AG04450 (cell line): ENCODE measurements around the gene GIPC3. TPM values are rescaled to one million over a fixed set of nuclear protein-coding genes. Genes with fewer than 3 reads are reported as not detected.

Source experiments
- CTCF ChIA-PET: fragments of 300-600, 350-600 bp; formaldehyde crosslinking; extraction: SDS; loops from one replicate; lab custom pipeline; 2022; ENCODE audit warnings: antibody characterized with exemption, inconsistent platforms; lab: Charles Lee
- POLR2A ChIA-PET: fragments of 350-600 bp; formaldehyde crosslinking; extraction: SDS; loops from one replicate; lab custom pipeline; 2021; ENCODE audit warnings: antibody characterized with exemption, inconsistent platforms; lab: Yijun Ruan, JAX
- DNase-seq: peaks from one replicate; pipeline ENCODE4 v3.0.0-alpha.2; 2011; ENCODE audit warnings: low read depth, low spot score
- H3K27ac ChIP-seq: one replicate; pipeline ENCODE4 v1.5.1; 2012; ENCODE audit warnings: low read depth, low read length, control low read depth
- H3K27me3 ChIP-seq: one replicate; pipeline ENCODE4 v1.6.0; 2012; ENCODE audit warnings: low read length; ENCODE audit not compliant: control insufficient read depth, insufficient read depth
- H3K4me3 ChIP-seq: 2 replicates; pipeline ENCODE4 v1.5.1; 2011; ENCODE audit warnings: mild to moderate bottlenecking, low read depth, low read length, control low read depth
- H3K9me3 ChIP-seq: 2 replicates; pipeline ENCODE4 v1.5.1; 2012; ENCODE audit warnings: low read length; ENCODE audit not compliant: control insufficient read depth, insufficient read depth
- CTCF ChIP-seq: IDR thresholded peaks from 2 replicates; pipeline ENCODE4 v1.5.1; 2011; ENCODE audit warnings: low read depth, low read length, control low read depth, inconsistent platforms
- polyA plus RNA-seq: library from polyadenylated mRNA; depleted of rRNA; stranded (reverse); fragments of >200 nt; gene quantifications from 2 replicates; pipeline ENCODE4 v1.2.3, GENCODE V29; 2011

Gene GIPC3
- polyA plus RNA-seq, 1 experiment, result 0.30 TPM

DNA sequence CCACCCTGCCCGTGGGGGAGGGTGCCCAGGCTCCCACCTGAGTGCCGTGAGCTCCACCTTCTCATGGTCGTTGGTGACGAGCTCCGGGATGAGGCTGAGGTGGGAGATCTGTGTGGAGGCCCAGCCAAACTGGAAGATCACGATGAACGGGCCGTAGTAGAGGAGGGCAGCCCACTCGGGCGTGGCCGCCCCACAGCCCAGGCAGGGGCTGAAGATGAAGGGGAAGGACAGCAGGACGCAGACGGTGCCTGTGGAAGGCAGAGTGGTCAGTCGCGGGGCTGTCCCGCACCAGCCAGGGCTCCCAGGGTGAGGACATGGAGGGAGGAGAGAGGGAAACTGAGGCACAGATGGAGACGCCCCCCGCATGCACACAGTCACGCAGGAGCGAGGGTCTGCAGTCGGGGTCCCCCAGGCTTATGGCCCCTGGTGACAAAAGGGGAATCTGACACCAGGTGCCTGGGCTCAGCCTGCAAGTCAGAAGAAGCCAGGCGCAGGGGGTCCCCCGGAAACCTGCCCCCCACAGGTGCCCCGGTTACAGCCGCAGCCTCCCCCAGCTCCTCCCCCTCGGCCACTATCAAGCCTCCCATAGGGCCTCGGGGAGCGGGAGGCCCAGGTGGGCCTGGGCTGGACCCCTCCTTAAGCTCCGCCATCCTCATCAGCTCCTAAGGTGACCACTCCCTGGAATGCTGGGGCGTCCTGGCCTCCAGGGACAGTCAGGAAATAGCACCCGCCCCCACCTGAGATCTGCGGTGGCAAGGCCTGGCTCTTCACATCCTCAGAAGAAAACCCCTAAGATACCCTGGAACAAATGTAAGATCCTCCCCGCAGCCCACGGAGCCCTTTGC is 34.1 kb upstream of the GIPC3 start:
- peaks cover 5% of the 10 kb centered on the region; the same call in 1 of the 2 replicates for H3K9me3 ChIP-seq
- no peak overlapping the region for H3K27ac ChIP-seq
- H3K27me3 ChIP-seq, result no peaks in the 10 kb centered on the region
- ChIA-PET CTCF (interaction anchor here (0.6 kb wide), 1 partner anchor 93 kb away, joined by 7 read pairs; no protein-coding TSS in a partner anchor), POLR2A (interaction anchor here (0.6 kb wide), 1 partner anchor 425 kb away, joined by 5 read pairs; no protein-coding TSS in a partner anchor)
- no peak overlapping the region for H3K4me3 ChIP-seq
- no peak for TF ChIP-seq CTCF
- no peak for DNase-seq

GRCh38 chr19:3551792-3552095 is 33.5 kb upstream of the GIPC3 start:
- no peak for DNase-seq
- TF ChIP-seq CTCF, result no peak
- H3K9me3 ChIP-seq, result peaks cover 5% of the 10 kb centered on the region; the same call in 1 of the 2 replicates
- no peak overlapping the region for H3K27ac ChIP-seq
- no peak overlapping the region for H3K4me3 ChIP-seq
- ChIA-PET POLR2A (interaction anchor here (0.6 kb wide), 1 partner anchor 424 kb away, joined by 5 read pairs; no protein-coding TSS in a partner anchor), CTCF (no interaction called here)
- no peaks in the 10 kb centered on the region for H3K27me3 ChIP-seq

GRCh38 chr19:3554254-3555083 is 30.8 kb upstream of the GIPC3 start:
- DNase-seq, result no peak
- CTCF ChIA-PET, result interaction anchor here (1.1 kb wide), 1 partner anchor 9 kb away, joined by 4 read pairs; no protein-coding TSS in a partner anchor
- POLR2A ChIA-PET, result interaction anchor here (0.5 to 0.6 kb wide), 2 partner anchors 14 to 472 kb away, joined by 3 to 4 read pairs; no protein-coding TSS in a partner anchor

DNA sequence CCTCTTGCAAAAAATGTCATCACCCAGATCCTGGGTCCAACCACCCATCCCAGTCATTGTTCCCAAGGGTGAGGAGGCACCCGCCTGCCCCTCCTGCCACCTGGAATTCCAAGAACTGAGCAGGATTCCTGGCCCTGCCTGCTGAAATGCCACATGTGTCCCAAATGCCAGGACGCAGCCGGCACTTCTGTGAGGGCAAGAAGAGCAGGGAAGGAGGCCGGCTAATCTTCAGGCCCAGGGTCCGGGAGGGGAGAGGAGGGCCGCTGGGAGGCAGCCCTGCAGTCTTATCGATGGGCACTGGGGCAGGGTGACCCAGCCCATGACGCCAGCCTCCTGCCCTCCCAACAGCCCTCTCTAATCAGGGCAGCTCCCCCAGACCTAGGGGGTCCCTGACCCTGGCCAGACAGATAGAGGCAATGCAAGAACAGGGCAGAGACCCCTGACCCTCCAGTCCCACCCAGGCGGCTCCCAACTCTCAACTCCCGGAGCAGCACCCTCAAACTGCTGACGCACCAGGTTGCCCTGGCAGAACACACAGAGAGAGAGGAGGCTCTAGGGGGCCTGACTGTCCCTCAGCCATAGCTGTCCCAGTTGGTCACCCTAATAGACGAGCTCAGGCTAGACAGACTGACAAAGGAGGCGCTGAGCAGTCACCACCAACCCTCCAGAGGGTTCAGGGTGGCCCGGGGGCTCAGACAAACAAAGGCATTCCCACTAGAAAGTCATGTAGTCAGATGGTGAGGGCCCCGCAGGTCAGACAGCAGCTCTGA is 29.4 kb upstream of the GIPC3 start:
- ChIA-PET POLR2A (no interaction called here), CTCF (interaction anchor here (0.6 to 1.4 kb wide), 2 partner anchors 9 to 432 kb away, joined by 4 read pairs; no protein-coding TSS in a partner anchor)
- no peaks in the 10 kb centered on the region for H3K27me3 ChIP-seq
- H3K4me3 ChIP-seq, result peak overlapping the region; percentile 88
- no peak for TF ChIP-seq CTCF
- peaks cover 4% of the 10 kb centered on the region; the same call in 1 of the 2 replicates for H3K9me3 ChIP-seq
- no peak overlapping the region for H3K27ac ChIP-seq
- no peak for DNase-seq

More at GRCh38 chr19:3554254-3555083, 30.8 kb upstream of the GIPC3 start:
- Histone ChIP-seq H3K9me3 (peaks cover 5% of the 10 kb centered on the region; the same call in 1 of the 2 replicates), H3K4me3 (no peak overlapping the region), H3K27ac (no peak overlapping the region), H3K27me3 (no peaks in the 10 kb centered on the region)
- TF ChIP-seq CTCF, result no peak
